ENCODE data around the gene RAP1GAP.

- no peak for TF ChIP-seq CTCF (IDR thresholded peaks at IDR 0.05; ENCODE audit: low read length)
- TF ChIP-seq EZH2 (optimal IDR thresholded peaks at IDR 0.05; ENCODE audit: low read depth, low read length), result no peak
- no peak for TF ChIP-seq EZH2phosphoT487 (IDR thresholded peaks at IDR 0.05; ENCODE audit: low read length)
Observed at GRCh38 chr1:21663951-21664805, 5.0 kb downstream of the RAP1GAP start.

Data from MM.1S (cell line).